Stimulated activated CD4-positive, alpha-beta T cell treated with anti-CD3 and anti-CD28 coated beads, TNF-alpha, amount 100 ng/mL, for 24 hours (primary cell): ENCODE measurements around the gene SLC2A13.
"Not testable (repeated sequence)": the region's sequence is repeated elsewhere in the genome, so short reads cannot be mapped to it uniquely, and the experiment has no call there.

Experiments used
- DNase-seq, 3 experiments: peaks; one replicate each; pipeline ENCODE4 v3.0.0-alpha.2; 2020; ENCODE audit warnings: low read depth in 3 of 3

Gene SLC2A13

DNA sequence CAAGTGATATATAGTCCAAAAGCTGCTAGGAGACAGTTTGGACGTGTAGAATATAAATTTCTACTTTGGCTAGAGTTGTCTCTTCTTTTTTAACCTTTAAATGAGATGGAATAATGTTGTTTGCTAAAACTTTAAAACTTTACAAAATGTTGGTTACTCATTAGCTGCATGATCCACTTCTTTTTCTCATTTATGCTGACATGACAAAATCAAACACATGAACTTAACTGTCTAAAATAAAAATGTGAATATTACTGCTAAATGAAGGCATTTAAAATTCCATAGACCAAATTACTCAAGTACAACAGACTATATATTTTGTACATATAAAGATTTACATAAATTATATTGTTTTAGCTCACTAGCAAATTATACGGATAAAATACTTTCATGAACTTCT lies 350.4 kb downstream of the SLC2A13 start:
- DNase-seq = no peak

- DNase-seq = no peak
Observed at GRCh38 chr12:39752482-39753137, 353.3 kb downstream of the SLC2A13 start.

GRCh38 chr12:39746151-39746550 lies 359.7 kb downstream of the SLC2A13 start:
- DNase-seq = not testable (repeated sequence)

- DNase-seq = no peak
Observed at GRCh38 chr12:39743655-39744054, 362.2 kb downstream of the SLC2A13 start.

DNA sequence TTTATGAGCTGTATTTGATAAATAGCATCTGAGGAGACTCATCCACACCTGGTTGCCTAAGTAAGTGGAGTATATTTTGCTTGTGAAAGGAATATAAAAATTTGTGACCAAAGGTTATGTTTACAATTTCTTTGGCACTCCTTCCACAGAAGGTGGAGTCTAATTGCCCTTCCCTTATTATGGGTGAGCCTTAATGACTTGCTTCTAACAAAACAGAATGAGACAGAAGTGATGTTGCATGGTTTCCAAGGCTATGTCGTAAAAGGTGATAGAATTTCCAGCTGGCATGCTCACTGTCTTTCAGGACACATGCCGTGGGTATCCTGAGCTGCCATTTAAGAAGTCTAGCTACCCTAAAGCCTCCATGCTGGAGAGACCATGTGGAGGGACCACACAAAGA lies 369.5 kb downstream of the SLC2A13 start:
- no peak for DNase-seq

GRCh38 chr12:39723831-39724230 lies 382.1 kb downstream of the SLC2A13 start:
- DNase-seq = no peak

GRCh38 chr12:39722504-39722903 lies 383.4 kb downstream of the SLC2A13 start:
- DNase-seq = no peak

DNA sequence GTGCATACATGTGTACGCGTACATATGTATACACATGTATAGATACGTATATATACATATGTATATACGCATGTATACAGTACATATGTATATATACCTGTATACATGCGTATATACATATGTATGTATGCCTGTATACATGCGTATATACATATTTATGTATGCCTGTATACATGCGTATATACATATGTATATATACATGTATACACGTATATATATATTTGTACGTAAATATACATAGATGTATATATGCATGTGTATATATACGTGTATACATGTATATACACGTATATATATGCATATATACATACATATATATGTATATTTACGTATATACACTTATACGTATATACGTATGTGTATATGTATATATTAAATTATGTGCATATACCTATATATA lies 392.3 kb downstream of the SLC2A13 start:
- DNase-seq = no peak

DNA sequence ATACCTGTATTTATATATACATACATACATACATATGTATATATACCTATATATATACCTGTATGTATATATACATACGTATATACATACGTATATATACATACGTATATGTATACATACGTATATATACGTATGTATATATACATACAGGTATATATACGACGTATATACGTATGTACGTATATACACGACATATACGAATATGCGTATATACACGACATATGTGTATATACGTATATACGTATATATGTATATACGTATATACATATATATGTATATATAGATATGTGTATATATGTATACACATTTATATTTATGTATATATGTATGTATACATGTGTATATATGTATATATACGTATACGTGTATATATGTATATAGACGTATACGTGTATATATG lies 393.5 kb downstream of the SLC2A13 start:
- DNase-seq = no peak
